GM12865 (cell line): ENCODE data around the gene FBXO2.

Source experiments
- DNase-seq: peaks from one replicate; pipeline ENCODE4 v3.0.0; 2010; ENCODE audit warnings: low read depth
- H3K4me3 ChIP-seq: 2 replicates; pipeline ENCODE4 v1.5.1; 2011; ENCODE audit warnings: mild to moderate bottlenecking, low read depth, low read length, control low read depth
- TF ChIP-seq, protein P1 (sequence below): IDR thresholded peaks from 2 replicates; pipeline ENCODE4 v1.5.1; 2011; ENCODE audit warnings: low read length, control low read depth, low read depth, inconsistent platforms; ENCODE audit not compliant: insufficient read depth; ENCODE audit errors: missing control alignments

The FBXO2 gene

DNA sequence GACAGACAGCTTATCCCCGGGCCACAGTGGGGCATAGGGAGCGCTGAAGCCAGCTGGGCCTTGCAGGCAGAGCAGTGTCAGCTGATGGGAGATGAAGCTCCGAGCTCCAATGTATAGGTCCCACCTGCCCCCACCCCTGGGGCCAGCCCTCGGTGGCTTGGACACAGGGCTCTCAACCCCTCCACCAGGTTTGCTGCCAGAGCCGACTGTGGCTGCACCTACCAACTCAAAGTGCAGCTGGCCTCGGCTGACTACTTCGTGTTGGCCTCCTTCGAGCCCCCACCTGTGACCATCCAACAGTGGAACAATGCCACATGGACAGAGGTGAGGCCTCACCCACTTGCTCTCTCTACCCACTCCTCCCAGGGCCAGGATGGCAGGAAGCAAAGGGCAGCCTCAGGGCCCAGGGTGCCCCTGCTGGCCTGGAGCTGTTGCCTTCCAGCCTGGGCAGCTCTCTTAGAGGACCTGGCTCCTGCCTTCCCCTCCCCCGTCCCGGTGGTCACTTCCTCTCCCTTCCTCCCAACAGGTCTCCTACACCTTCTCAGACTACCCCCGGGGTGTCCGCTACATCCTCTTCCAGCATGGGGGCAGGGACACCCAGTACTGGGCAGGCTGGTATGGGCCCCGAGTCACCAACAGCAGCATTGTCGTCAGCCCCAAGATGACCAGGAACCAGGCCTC, 19.0 kb upstream of the FBXO2 start:
- TF ChIP-seq, protein P1, sequence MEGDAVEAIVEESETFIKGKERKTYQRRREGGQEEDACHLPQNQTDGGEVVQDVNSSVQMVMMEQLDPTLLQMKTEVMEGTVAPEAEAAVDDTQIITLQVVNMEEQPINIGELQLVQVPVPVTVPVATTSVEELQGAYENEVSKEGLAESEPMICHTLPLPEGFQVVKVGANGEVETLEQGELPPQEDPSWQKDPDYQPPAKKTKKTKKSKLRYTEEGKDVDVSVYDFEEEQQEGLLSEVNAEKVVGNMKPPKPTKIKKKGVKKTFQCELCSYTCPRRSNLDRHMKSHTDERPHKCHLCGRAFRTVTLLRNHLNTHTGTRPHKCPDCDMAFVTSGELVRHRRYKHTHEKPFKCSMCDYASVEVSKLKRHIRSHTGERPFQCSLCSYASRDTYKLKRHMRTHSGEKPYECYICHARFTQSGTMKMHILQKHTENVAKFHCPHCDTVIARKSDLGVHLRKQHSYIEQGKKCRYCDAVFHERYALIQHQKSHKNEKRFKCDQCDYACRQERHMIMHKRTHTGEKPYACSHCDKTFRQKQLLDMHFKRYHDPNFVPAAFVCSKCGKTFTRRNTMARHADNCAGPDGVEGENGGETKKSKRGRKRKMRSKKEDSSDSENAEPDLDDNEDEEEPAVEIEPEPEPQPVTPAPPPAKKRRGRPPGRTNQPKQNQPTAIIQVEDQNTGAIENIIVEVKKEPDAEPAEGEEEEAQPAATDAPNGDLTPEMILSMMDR = no peak
- no peak for DNase-seq
- H3K4me3 ChIP-seq = no peak overlapping the region

DNA sequence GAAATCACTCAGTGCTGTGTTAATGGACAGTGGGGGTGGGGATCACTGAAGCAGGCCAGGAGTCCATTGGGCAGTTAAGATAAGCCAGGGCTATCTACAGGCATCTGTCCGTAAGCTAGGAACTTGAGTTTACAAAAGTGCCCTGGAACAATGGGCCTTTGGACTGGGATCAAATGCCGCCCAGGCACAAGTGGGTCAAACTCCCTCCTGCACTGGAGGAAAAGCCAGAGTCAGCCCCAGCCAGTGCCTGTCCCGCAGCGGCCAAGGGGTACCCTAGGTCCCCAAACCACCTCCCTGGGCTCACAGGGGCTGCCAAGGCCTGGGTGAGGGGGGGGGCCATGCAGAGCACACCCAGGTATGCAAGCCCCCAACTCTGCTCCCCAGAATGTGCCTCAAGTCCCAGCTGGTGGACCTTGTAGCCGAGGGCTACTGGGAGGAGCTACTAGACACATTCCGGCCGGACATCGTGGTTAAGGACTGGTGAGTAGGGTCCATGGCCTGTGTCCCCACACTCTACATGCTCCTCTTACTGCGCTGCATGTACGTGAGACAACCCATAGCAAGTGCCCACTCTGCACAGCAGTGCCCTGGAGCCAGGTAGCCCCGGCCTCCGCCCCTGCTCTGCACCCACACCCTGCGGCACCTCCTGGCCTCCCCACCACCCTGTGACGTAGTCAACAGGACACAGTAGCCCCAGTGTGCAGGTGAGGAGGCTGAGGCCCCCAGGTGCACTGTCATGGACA, 17.5 kb upstream of the FBXO2 start:
- H3K4me3 ChIP-seq = no peak overlapping the region
- DNase-seq = no peak
- TF ChIP-seq, protein P1 = no peak

DNA sequence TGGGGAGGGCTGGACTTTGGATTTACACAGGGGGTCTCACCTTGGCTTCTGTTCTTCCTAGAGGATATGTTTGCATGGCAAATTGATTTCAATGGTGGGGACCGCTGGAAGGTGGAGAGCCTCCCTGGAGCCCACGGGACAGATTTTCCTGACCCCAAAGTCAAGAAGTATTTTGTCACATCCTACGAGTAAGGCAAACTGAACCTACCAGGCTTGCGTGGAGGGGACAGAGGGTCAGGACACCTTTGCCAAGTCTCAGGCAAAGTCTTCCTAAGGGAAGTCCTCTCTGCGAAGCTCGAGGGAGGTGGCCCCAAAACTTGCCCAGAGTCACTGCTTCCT, 16.9 kb upstream of the FBXO2 start:
- H3K4me3 ChIP-seq = no peak overlapping the region
- no peak for DNase-seq
- TF ChIP-seq, protein P1 = no peak

DNA sequence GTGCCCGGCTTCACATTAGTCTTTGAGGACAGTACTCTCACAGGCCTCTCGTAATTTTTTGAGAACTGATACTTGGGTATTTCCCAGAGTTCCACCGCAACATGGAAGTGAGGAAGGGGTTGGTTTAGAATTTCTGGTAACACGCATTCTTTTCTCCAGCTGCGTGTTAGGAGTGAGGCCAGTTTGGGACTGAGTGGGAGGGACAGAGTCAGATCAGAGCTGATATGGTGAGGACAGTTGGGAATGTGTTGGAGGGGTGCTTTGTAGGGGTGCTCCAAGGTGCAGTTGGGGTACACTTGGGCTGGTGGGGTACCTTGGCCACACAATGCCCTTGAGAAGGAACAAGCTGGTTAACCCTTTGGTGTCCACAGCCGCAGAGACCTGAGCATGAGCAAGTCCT, 16.5 kb upstream of the FBXO2 start:
- TF ChIP-seq, protein P1 = no peak
- peak; percentile 44 for DNase-seq
- no peak overlapping the region for H3K4me3 ChIP-seq

DNA sequence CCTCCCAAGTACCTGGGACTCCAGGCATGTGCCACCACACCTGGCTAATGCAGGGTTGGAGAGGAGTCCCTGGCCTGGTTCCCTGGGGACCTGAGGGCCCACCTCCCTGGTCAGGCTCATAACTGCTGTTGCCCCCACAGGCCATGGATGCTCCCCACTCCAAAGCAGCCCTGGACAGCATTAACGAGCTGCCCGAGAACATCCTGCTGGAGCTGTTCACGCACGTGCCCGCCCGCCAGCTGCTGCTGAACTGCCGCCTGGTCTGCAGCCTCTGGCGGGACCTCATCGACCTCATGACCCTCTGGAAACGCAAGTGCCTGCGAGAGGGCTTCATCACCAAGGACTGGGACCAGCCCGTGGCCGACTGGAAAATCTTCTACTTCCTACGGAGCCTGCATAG, 14.3 kb upstream of the FBXO2 start:
- DNase-seq = no peak
- TF ChIP-seq, protein P1 = no peak
- no peak overlapping the region for H3K4me3 ChIP-seq

DNA sequence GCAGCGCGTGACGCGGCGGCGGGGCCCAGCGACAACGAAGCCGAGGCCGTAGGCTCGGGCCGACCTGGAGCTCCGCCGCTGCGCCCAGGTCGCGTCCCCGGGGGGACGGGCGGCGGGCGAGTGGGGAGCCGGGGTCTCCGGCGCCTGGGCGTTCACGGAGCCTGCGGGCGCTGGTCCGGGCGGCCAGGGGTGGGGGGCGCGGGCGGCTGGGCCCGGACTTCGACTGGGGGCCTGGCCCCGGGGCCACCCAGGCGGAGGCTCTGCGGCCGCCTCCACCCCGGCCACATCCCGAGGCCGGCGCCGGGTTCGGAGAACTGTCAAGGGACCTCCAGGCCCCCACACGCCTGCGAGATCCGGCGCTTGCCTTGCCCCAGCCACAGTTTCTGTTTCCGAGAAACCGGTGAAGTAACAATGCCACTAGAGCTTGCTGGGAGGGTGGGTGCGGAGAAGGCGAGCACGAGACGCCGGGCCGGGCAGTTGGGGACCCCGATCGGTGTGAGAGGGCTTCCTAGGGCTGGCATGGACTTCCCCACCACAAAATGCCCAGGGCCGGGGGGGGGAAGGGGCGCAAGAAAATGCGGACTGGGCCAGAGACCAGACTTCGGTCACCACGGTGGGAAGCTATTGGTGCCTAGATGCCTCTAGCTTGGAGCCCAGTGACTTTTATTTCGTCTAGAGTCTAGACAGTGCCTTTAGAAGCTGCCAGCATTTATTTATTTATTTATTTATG, 10.3 kb upstream of the FBXO2 start:
- DNase-seq = peak; percentile 82
- peak overlapping the region; percentile 63 for H3K4me3 ChIP-seq
- TF ChIP-seq, protein P1 = no peak

DNA sequence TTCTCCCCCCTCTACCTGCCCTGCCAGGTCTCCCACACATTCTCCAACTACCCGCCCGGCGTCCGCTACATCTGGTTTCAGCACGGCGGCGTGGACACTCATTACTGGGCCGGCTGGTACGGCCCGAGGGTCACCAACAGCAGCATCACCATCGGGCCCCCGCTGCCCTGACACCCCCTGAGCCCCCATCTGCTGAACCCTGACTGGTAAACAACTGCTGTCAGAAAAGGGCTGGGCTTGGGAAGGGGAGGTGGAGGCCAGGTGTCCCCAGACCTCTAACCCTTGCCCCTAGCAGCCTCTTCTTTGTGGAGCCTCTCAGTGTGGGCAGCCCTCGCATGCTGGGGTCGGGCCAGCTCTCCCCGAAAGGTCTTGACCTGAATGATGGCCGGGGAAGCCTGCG, 6.9 kb upstream of the FBXO2 start:
- TF ChIP-seq, protein P1 = no peak
- DNase-seq = no peak
- H3K4me3 ChIP-seq = no peak overlapping the region
